ENCODE data around the gene SEPTIN10. TPM values are rescaled to one million over a fixed set of nuclear protein-coding genes. Genes with fewer than 3 reads are reported as not detected.
A peak's percentile ranks its signal among the peaks of the same experiment; 100 is the strongest.
"Not testable (repeated sequence)": the region's sequence is repeated elsewhere in the genome, so short reads cannot be mapped to it uniquely, and the experiment has no call there.

The SEPTIN10 gene
- 87.3 and 92.1 TPM in 2 replicates for total RNA-seq

GRCh38 chr2:109613922-109614714, at the start of gene SEPTIN10, which contains the start of gene SOWAHC:
Gene SEPTIN10, minus strand, starts transcription at chr2:109613966. Its CDS starts 139 bp downstream, at chr2:109613827.
Gene SOWAHC, plus strand, starts transcription at chr2:109614364. Its CDS starts 126 bp downstream, at chr2:109614490.
- DNase-seq (ENCODE audit: extremely low read depth, low read depth, low spot score) = peak; percentile 84

GRCh38 chr2:109662889-109663288, 49.1 kb upstream of the SEPTIN10 start:
- no peak for DNase-seq (ENCODE audit: extremely low read depth, low read depth, low spot score)

- no peak for DNase-seq (ENCODE audit: extremely low read depth, low read depth, low spot score)
These were observed 46.5 kb upstream of the SEPTIN10 start for GRCh38 chr2:109660046-109660860.

- DNase-seq (ENCODE audit: extremely low read depth, low read depth, low spot score) = no peak
These were observed 45.8 kb upstream of the SEPTIN10 start for GRCh38 chr2:109659396-109660045.

- DNase-seq (ENCODE audit: extremely low read depth, low read depth, low spot score) = no peak
These were observed 41.5 kb upstream of the SEPTIN10 start for GRCh38 chr2:109655287-109655686.

- DNase-seq (ENCODE audit: extremely low read depth, low read depth, low spot score) = no peak
These were observed 40.7 kb upstream of the SEPTIN10 start for GRCh38 chr2:109654326-109655050.

- DNase-seq (ENCODE audit: extremely low read depth, low read depth, low spot score) = no peak
These were observed 36.2 kb upstream of the SEPTIN10 start for GRCh38 chr2:109649736-109650695.

- DNase-seq (ENCODE audit: extremely low read depth, low read depth, low spot score) = no peak
These were observed 34.3 kb upstream of the SEPTIN10 start for GRCh38 chr2:109648041-109648527.

GRCh38 chr2:109647636-109648035, 33.9 kb upstream of the SEPTIN10 start:
- no peak for DNase-seq (ENCODE audit: extremely low read depth, low read depth, low spot score)

GRCh38 chr2:109646961-109647360, 33.2 kb upstream of the SEPTIN10 start:
- no peak for DNase-seq (ENCODE audit: extremely low read depth, low read depth, low spot score)

GRCh38 chr2:109645412-109646184, 31.8 kb upstream of the SEPTIN10 start:
- no peak for DNase-seq (ENCODE audit: extremely low read depth, low read depth, low spot score)

GRCh38 chr2:109644571-109645275, 31.0 kb upstream of the SEPTIN10 start:
- DNase-seq (ENCODE audit: extremely low read depth, low read depth, low spot score) = no peak

- not testable (repeated sequence) for DNase-seq (ENCODE audit: extremely low read depth, low read depth, low spot score)
These were observed 26.2 kb upstream of the SEPTIN10 start for GRCh38 chr2:109640000-109640399.

GRCh38 chr2:109638795-109639194, 25.0 kb upstream of the SEPTIN10 start:
- DNase-seq (ENCODE audit: extremely low read depth, low read depth, low spot score) = no peak

GRCh38 chr2:109637749-109638570, 24.2 kb upstream of the SEPTIN10 start:
- no peak for DNase-seq (ENCODE audit: extremely low read depth, low read depth, low spot score)

- DNase-seq (ENCODE audit: extremely low read depth, low read depth, low spot score) = no peak
These were observed 22.6 kb upstream of the SEPTIN10 start for GRCh38 chr2:109636317-109636716.
